Small intestine (tissue), 7 donors: ENCODE results near the gene ACTR10. TPM values are rescaled to one million over a fixed set of nuclear protein-coding genes. Genes with fewer than 3 reads are reported as not detected.

Experiments
- DNase-seq, 2 donors: peaks; one replicate each; pipeline versions ENCODE4 v3.0.0 to v3.0.0-alpha.2; 2013
- FAIRE-seq: peaks from 2 replicates; lab custom pipeline; 2012; peaks lifted over from hg19 to GRCh38; lab: Jason Lieb, UNC
- H3K27ac ChIP-seq, 3 donors: one replicate each; pipeline ENCODE4 v1.5.1; 2013; ENCODE audit warnings: low read length in 2 of 3, mild to moderate bottlenecking in 2 of 3, control low read depth in 1 of 3, inconsistent platforms in 1 of 3, low read depth in 1 of 3, moderate library complexity in 1 of 3
- H3K27me3 ChIP-seq, 3 donors: one replicate each; pipeline ENCODE4 v1.6.1; 2013; ENCODE audit warnings: low read length in 3 of 3, inconsistent platforms in 1 of 3; ENCODE audit not compliant: control insufficient read depth in 3 of 3, insufficient read depth in 3 of 3
- H3K36me3 ChIP-seq, 3 donors: one replicate each; pipeline ENCODE4 v1.6.1; 2013; ENCODE audit warnings: low read length in 3 of 3, inconsistent platforms in 1 of 3, low read depth in 1 of 3, mild to moderate bottlenecking in 1 of 3, moderate library complexity in 1 of 3; ENCODE audit not compliant: control insufficient read depth in 3 of 3, insufficient read depth in 2 of 3
- H3K4me1 ChIP-seq, 3 donors: one replicate each; pipeline ENCODE4 v1.6.1; 2013; ENCODE audit warnings: low read length in 2 of 3, inconsistent platforms in 1 of 3, low read depth in 1 of 3, mild to moderate bottlenecking in 1 of 3, moderate library complexity in 1 of 3; ENCODE audit not compliant: control insufficient read depth in 3 of 3, insufficient read depth in 2 of 3
- H3K4me3 ChIP-seq, 3 donors: one replicate each; pipeline ENCODE4 v1.5.1; 2013; ENCODE audit warnings: low read length in 3 of 3, control low read depth in 1 of 3, inconsistent platforms in 1 of 3, low read depth in 1 of 3, mild to moderate bottlenecking in 1 of 3, moderate library complexity in 1 of 3
- H3K9me3 ChIP-seq, 2 donors: one replicate each; pipeline ENCODE4 v1.6.1; 2013; ENCODE audit warnings: low read depth in 1 of 2, low read length in 1 of 2; ENCODE audit not compliant: control insufficient read depth in 2 of 2, insufficient read depth in 1 of 2
- WGBS, 3 donors: extraction: QIAGEN DNeasy Blood & Tissue Kit; methylation state at CpG; one replicate each; pipeline ENCODE4 v1.1.7; 2013; 5-methylcytosine and 5-hydroxymethylcytosine counted together
- polyA plus RNA-seq, 4 donors: library from polyadenylated mRNA; stranded (reverse) in 3 of 4; unstranded in 1 of 4; fragments of 200-250 nt in 3 of 4; fragments of 120-200 nt in 1 of 4; gene quantifications; one replicate each; pipeline versions ENCODE4 v1.2.1 to v1.2.3, GENCODE V29; 2013
- donor health status: healthy with polysubstance abuse.
- donor health status: control.
- donor health status: control.
- donor health status: Bipolar disorder and iron deficiency.
- donor health status: healthy.

ACTR10 gene
- polyA plus RNA-seq, 4 donors: 48.5 to 74.0 (median 58.4) TPM

GRCh38 chr14:58265401-58265800, 65.5 kb downstream of the ACTR10 start:
- Histone ChIP-seq H3K4me3 (no peak overlapping the region), H3K9me3 (no peaks in the 10 kb centered on the region), H3K36me3 (peaks cover 14 to 48% (median 22%) of the 10 kb centered on the region in 3 donors), H3K4me1 (no peaks in the 10 kb centered on the region), H3K27ac (no peak overlapping the region), H3K27me3 (no peaks in the 10 kb centered on the region)
- DNase-seq: no peak
- FAIRE-seq: no peak

GRCh38 chr14:58270628-58271027, 70.7 kb downstream of the ACTR10 start:
- Histone ChIP-seq H3K9me3 (no peaks in the 10 kb centered on the region), H3K4me3 (no peak overlapping the region), H3K27ac (no peak overlapping the region), H3K36me3 (peaks cover 9 to 34% (median 15%) of the 10 kb centered on the region in 3 donors), H3K27me3 (no peaks in the 10 kb centered on the region), H3K4me1 (peaks cover 0 to 10% (median 3%) of the 10 kb centered on the region in 3 donors)
- DNase-seq: no peak
- no peak for FAIRE-seq
- 53 to 70% (median 58%) methylated on average over 2 of the region's 2 CpGs for WGBS, 3 donors

GRCh38 chr14:58272588-58273372, 72.8 kb downstream of the ACTR10 start:
- peak; percentile 67 for FAIRE-seq
- DNase-seq: peak; percentile 83 to 87
- H3K4me3 ChIP-seq: no peak overlapping the region
- H3K27me3 ChIP-seq: no peaks in the 10 kb centered on the region
- peaks cover 0 to 10% (median 3%) of the 10 kb centered on the region in 3 donors for H3K4me1 ChIP-seq
- H3K36me3 ChIP-seq: peaks cover 7 to 39% (median 9%) of the 10 kb centered on the region in 3 donors
- WGBS, 3 donors: 37 to 63% (median 50%) methylated on average over 4 of the region's 4 CpGs
- H3K9me3 ChIP-seq: no peaks in the 10 kb centered on the region
- H3K27ac ChIP-seq: peak overlapping the region in 2 of 3 donors; percentile 41 to 64

GRCh38 chr14:58274881-58275280, 74.9 kb downstream of the ACTR10 start:
- Histone ChIP-seq H3K36me3 (peaks cover 7 to 40% (median 10%) of the 10 kb centered on the region in 3 donors), H3K4me3 (no peak overlapping the region)

GRCh38 chr14:58275527-58276190, 75.7 kb downstream of the ACTR10 start:
- Histone ChIP-seq H3K9me3 (no peaks in the 10 kb centered on the region), H3K4me3 (no peak overlapping the region), H3K27me3 (no peaks in the 10 kb centered on the region), H3K36me3 (peaks cover 7 to 38% (median 10%) of the 10 kb centered on the region in 3 donors), H3K4me1 (peaks cover 0 to 13% (median 3%) of the 10 kb centered on the region in 3 donors), H3K27ac (no peak overlapping the region)
- 78 to 84% (median 83%) methylated on average over 2 of the region's 2 CpGs for WGBS, 3 donors
- FAIRE-seq (no peak), DNase-seq (no peak)

More at GRCh38 chr14:58274881-58275280, 74.9 kb downstream of the ACTR10 start:
- DNase-seq (no peak), FAIRE-seq (peak; percentile 78)
- Histone ChIP-seq H3K4me1 (peaks cover 0 to 10% (median 3%) of the 10 kb centered on the region in 3 donors), H3K27me3 (no peaks in the 10 kb centered on the region), H3K9me3 (no peaks in the 10 kb centered on the region), H3K27ac (no peak overlapping the region)

GRCh38 chr14:58276208-58276607, 76.3 kb downstream of the ACTR10 start:
- Histone ChIP-seq H3K36me3 (peaks cover 5 to 35% (median 8%) of the 10 kb centered on the region in 3 donors), H3K9me3 (no peaks in the 10 kb centered on the region), H3K27me3 (no peaks in the 10 kb centered on the region), H3K27ac (no peak overlapping the region), H3K4me1 (peaks cover 2 to 16% (median 3%) of the 10 kb centered on the region in 3 donors), H3K4me3 (no peak overlapping the region)
- DNase-seq (no peak), FAIRE-seq (no peak)
- WGBS, 3 donors: 79 to 93% (median 87%) methylated on average over 1 of the region's 1 CpG

DNA sequence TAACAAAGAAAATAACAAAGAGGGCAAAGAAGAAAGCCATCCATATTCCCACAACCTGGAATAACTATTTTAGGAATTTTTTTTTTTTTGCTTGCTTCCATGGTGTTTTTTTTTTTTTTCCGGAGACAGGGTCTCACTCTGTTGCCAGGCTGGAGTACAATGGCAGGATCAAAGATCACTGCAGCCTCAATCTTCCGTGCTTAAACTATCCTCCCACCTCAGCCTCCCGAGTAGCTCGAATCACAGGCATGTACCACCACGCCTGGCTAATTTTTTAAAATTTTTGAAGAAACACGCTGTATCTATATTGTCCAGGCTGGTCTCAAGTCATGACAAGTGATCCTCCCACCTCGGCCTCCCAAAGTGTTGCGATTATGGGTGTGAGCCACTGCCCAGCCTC, 78.2 kb downstream of the ACTR10 start:
- Histone ChIP-seq H3K4me1 (peaks cover 0 to 22% (median 8%) of the 10 kb centered on the region in 3 donors), H3K27ac (no peak overlapping the region), H3K9me3 (no peaks in the 10 kb centered on the region), H3K27me3 (no peaks in the 10 kb centered on the region), H3K36me3 (peaks cover 3 to 32% (median 7%) of the 10 kb centered on the region in 3 donors), H3K4me3 (no peak overlapping the region)
- FAIRE-seq (no peak), DNase-seq (no peak)
- 97% methylated on average over 8 of the region's 8 CpGs for WGBS, 3 donors

DNA sequence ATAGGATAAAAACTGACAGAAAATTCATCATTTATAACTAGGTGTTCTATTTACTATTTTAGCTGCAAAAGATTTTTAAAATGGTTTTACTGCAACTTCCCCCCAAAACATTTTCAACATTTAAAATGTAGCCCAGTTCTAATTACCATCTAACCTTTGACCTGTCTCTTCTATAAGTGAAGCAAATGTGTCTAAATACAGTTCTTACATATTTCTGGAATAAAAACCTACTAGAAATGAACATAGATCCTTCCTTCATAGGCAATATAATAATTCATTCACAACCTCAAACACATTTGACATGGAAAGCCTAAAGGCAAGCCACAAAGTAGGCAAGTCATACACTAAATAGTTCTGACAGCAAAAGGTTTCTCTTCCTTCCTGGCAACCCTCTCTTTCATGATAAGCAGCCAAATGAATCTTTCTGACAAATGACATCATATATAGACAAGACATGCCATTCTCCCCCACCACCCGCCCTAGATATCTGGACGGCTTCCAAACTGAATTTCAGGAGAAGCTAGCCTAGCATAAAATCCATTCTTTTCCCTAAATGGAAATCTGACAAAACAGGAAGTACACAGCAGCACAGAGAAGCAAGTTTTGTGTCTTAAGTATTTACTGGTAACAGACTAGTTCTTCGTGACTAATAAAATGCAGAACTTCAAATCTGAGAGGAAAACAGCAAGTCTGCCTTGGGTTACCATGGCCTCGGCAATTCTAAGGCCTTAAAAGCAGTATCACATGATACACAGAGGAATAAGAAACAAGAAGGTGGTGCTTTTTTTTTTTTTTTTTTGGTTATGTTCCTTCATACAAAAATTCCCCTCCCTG, 81.2 kb downstream of the ACTR10 start:
- H3K27ac ChIP-seq: peak overlapping the region in 2 of 3 donors; percentile 31 to 48
- FAIRE-seq: no peak
- DNase-seq: peak; percentile 15 to 60
- no peaks in the 10 kb centered on the region for H3K9me3 ChIP-seq
- H3K4me3 ChIP-seq: no peak overlapping the region
- H3K4me1 ChIP-seq: peaks cover 0 to 27% (median 8%) of the 10 kb centered on the region in 3 donors
- H3K27me3 ChIP-seq: no peaks in the 10 kb centered on the region
- H3K36me3 ChIP-seq: peaks cover 0 to 32% (median 16%) of the 10 kb centered on the region in 3 donors
- 6 to 19% (median 16%) methylated on average over 4 of the region's 4 CpGs for WGBS, 3 donors
